AG04450 (cell line): ENCODE data around the gene KY. TPM values are rescaled to one million over a fixed set of nuclear protein-coding genes. Genes with fewer than 3 reads are reported as not detected.

ENCODE experiments used
- CTCF ChIA-PET: fragments of 300-600, 350-600 bp; formaldehyde crosslinking; extraction: SDS; loops from one replicate; lab custom pipeline; 2022; ENCODE audit warnings: antibody characterized with exemption, inconsistent platforms; lab: Charles Lee
- POLR2A ChIA-PET: fragments of 350-600 bp; formaldehyde crosslinking; extraction: SDS; loops from one replicate; lab custom pipeline; 2021; ENCODE audit warnings: antibody characterized with exemption, inconsistent platforms; lab: Yijun Ruan, JAX
- DNase-seq: peaks from one replicate; pipeline ENCODE4 v3.0.0-alpha.2; 2011; ENCODE audit warnings: low read depth, low spot score
- H3K27ac ChIP-seq: one replicate; pipeline ENCODE4 v1.5.1; 2012; ENCODE audit warnings: low read depth, low read length, control low read depth
- H3K27me3 ChIP-seq: one replicate; pipeline ENCODE4 v1.6.0; 2012; ENCODE audit warnings: low read length; ENCODE audit not compliant: control insufficient read depth, insufficient read depth
- H3K4me3 ChIP-seq: 2 replicates; pipeline ENCODE4 v1.5.1; 2011; ENCODE audit warnings: mild to moderate bottlenecking, low read depth, low read length, control low read depth
- H3K9me3 ChIP-seq: 2 replicates; pipeline ENCODE4 v1.5.1; 2012; ENCODE audit warnings: low read length; ENCODE audit not compliant: control insufficient read depth, insufficient read depth
- polyA plus RNA-seq: library from polyadenylated mRNA; depleted of rRNA; stranded (reverse); fragments of >200 nt; gene quantifications from 2 replicates; pipeline ENCODE4 v1.2.3, GENCODE V29; 2011; rRNA removed
- TF ChIP-seq, protein P1 (sequence below): IDR thresholded peaks from 2 replicates; pipeline ENCODE4 v1.5.1; 2011; ENCODE audit warnings: low read depth, low read length, control low read depth, inconsistent platforms

The KY gene
- polyA plus RNA-seq, 1 experiment = 0.04 TPM

DNA sequence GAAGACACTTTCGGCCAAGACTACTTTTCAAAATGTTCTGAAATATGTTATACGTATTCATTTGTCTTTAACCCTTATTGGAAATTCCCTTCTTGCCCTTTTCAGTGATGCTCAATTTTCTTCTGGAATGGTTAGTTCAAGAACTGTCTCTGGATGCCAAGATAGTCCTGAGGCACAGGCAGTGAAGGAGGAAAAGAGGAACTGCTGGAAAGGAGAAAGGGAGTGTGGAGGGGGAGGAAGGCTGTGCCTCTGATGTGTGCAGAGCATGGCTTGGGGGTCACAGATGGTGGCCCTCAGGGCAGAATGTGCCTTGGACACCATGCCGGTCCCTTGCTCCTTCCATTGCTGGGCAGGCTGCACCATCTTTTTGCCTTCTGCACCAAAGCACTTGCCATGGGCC, 91.2 kb downstream of the KY start:
- Histone ChIP-seq H3K4me3 (no peak overlapping the region), H3K27ac (no peak overlapping the region), H3K27me3 (no peaks in the 10 kb centered on the region), H3K9me3 (no peaks in the 10 kb centered on the region)
- CTCF ChIA-PET = no interaction called here
- POLR2A ChIA-PET = no interaction called here
- DNase-seq = no peak
- TF ChIP-seq, protein P1, sequence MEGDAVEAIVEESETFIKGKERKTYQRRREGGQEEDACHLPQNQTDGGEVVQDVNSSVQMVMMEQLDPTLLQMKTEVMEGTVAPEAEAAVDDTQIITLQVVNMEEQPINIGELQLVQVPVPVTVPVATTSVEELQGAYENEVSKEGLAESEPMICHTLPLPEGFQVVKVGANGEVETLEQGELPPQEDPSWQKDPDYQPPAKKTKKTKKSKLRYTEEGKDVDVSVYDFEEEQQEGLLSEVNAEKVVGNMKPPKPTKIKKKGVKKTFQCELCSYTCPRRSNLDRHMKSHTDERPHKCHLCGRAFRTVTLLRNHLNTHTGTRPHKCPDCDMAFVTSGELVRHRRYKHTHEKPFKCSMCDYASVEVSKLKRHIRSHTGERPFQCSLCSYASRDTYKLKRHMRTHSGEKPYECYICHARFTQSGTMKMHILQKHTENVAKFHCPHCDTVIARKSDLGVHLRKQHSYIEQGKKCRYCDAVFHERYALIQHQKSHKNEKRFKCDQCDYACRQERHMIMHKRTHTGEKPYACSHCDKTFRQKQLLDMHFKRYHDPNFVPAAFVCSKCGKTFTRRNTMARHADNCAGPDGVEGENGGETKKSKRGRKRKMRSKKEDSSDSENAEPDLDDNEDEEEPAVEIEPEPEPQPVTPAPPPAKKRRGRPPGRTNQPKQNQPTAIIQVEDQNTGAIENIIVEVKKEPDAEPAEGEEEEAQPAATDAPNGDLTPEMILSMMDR = no peak

Other genes starting within 250 kb of the KY start
- 122 and 176 TPM in 2 replicates for gene ANAPC13, start 165.0 kb downstream of the KY start, polyA plus RNA-seq
- 11.0 and 16.3 TPM in 2 replicates for gene CEP63, start 165.0 kb downstream of the KY start, polyA plus RNA-seq
- gene EPHB1, start 144.2 kb upstream of the KY start, polyA plus RNA-seq = 0.07 and 0.11 TPM in 2 replicates